Suprapubic skin (tissue), 4 donors: ENCODE results near the gene KRTDAP.

ENCODE experiments used
- POLR2A ChIP-seq, 2 donors: fragments of 450-650 bp; IDR thresholded peaks; one replicate each; pipeline ENCODE4 v1.6.1; 2017; ENCODE audit warnings: antibody characterized with exemption in 2 of 2, mild to moderate bottlenecking in 2 of 2, moderate library complexity in 2 of 2
- POLR2AphosphoS5 ChIP-seq, 3 donors: sonication (generic); formaldehyde crosslinking; IDR thresholded peaks; one replicate each; pipeline ENCODE4 v1.6.1; 2017; ENCODE audit warnings: antibody characterized with exemption in 3 of 3
- TF ChIP-seq, protein P1 (sequence below), 2 donors: fragments of 200-600 bp in 1 of 2; fragments of 450-650 bp in 1 of 2; sonication (generic) in 1 of 2; IDR thresholded peaks; one replicate each; pipeline ENCODE4 v1.5.1; 2016 to 2019; ENCODE audit warnings: antibody characterized with exemption in 2 of 2, mild to moderate bottlenecking in 1 of 2, moderate library complexity in 1 of 2

DNA sequence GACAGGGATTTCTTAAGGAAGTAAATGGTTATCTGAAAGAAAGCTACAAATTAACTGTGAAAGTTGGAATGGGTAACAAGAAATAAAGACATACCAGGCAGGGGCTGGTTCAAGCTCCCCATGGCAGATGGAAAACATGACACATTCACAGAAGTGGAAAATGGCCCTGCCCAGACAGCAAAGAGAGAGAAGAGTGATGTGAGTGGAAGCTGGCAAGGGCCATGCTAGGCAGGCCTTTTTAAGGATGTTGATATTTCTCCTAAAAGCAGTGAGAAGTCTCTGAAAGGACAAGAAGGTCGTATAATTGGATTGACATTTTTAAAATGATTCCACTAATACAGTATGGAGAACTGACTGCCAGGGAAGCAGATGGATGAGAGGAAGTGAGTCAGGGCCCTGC is 45.5 kb downstream of the KRTDAP start:
- TF ChIP-seq, protein P1, sequence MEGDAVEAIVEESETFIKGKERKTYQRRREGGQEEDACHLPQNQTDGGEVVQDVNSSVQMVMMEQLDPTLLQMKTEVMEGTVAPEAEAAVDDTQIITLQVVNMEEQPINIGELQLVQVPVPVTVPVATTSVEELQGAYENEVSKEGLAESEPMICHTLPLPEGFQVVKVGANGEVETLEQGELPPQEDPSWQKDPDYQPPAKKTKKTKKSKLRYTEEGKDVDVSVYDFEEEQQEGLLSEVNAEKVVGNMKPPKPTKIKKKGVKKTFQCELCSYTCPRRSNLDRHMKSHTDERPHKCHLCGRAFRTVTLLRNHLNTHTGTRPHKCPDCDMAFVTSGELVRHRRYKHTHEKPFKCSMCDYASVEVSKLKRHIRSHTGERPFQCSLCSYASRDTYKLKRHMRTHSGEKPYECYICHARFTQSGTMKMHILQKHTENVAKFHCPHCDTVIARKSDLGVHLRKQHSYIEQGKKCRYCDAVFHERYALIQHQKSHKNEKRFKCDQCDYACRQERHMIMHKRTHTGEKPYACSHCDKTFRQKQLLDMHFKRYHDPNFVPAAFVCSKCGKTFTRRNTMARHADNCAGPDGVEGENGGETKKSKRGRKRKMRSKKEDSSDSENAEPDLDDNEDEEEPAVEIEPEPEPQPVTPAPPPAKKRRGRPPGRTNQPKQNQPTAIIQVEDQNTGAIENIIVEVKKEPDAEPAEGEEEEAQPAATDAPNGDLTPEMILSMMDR (IDR thresholded peaks at IDR 0.05), result no peak
- no peak for TF ChIP-seq POLR2AphosphoS5 (IDR thresholded peaks at IDR 0.05)
- TF ChIP-seq POLR2A (IDR thresholded peaks at IDR 0.05), result no peak
